Fibroblast of the aortic adventitia (primary cell): ENCODE measurements around the gene SH3RF3. TPM values are rescaled to one million over a fixed set of nuclear protein-coding genes. Genes with fewer than 3 reads are reported as not detected.
A peak's percentile ranks its signal among the peaks of the same experiment; 100 is the strongest.

Experiments used
- DNase-seq: peaks from one replicate; pipeline ENCODE4 v3.0.0-alpha.2; 2010; ENCODE audit warnings: low read depth
- H3K4me3 ChIP-seq: 2 replicates; pipeline ENCODE4 v1.5.1; 2011; ENCODE audit warnings: low read depth, mild to moderate bottlenecking, control low read depth, low read length, moderate library complexity
- total RNA-seq: library from RNA; depleted of rRNA; stranded (reverse); fragments of >200 nt; gene quantifications from 2 replicates; pipeline ENCODE4 v1.2.3, GENCODE V29; 2012; ENCODE audit warnings: low replicate concordance
- TF ChIP-seq, protein P1 (sequence below): IDR thresholded peaks from 2 replicates; pipeline ENCODE4 v1.5.1; 2011; ENCODE audit warnings: mild to moderate bottlenecking, low read length, control low read depth, inconsistent platforms; ENCODE audit not compliant: insufficient read depth

The SH3RF3 gene
- total RNA-seq, 1 donor, result 8.4 TPM

DNA sequence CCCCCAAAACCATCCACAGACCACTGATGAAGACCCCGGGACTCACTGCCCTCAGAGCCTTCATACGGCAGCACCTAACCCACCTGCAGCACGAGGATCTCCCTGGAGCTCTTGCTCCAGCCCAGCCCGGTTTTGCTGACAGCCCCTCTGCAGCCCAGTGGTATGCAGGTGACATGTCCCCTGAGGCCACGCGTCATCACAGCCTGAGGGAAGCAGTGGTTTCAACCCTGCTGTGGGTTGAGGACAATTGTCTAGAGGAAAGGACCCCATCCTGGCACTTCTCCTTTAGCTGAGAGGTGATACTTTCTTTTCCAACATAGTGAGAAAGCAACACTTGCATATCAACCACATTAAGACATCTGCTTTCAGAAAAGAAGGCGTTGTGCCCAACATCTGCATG, 350.8 kb downstream of the SH3RF3 start:
- no peak overlapping the region for H3K4me3 ChIP-seq
- no peak for DNase-seq
- TF ChIP-seq, protein P1, sequence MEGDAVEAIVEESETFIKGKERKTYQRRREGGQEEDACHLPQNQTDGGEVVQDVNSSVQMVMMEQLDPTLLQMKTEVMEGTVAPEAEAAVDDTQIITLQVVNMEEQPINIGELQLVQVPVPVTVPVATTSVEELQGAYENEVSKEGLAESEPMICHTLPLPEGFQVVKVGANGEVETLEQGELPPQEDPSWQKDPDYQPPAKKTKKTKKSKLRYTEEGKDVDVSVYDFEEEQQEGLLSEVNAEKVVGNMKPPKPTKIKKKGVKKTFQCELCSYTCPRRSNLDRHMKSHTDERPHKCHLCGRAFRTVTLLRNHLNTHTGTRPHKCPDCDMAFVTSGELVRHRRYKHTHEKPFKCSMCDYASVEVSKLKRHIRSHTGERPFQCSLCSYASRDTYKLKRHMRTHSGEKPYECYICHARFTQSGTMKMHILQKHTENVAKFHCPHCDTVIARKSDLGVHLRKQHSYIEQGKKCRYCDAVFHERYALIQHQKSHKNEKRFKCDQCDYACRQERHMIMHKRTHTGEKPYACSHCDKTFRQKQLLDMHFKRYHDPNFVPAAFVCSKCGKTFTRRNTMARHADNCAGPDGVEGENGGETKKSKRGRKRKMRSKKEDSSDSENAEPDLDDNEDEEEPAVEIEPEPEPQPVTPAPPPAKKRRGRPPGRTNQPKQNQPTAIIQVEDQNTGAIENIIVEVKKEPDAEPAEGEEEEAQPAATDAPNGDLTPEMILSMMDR, result no peak

- no peak for DNase-seq
- TF ChIP-seq, protein P1, result no peak
- H3K4me3 ChIP-seq, result no peak overlapping the region
Measured at GRCh38 chr2:109480486-109481195, 351.6 kb downstream of the SH3RF3 start.

GRCh38 chr2:109481196-109481555, 352.2 kb downstream of the SH3RF3 start:
- no peak for DNase-seq
- TF ChIP-seq, protein P1, result no peak

GRCh38 chr2:109481599-109481998, 352.6 kb downstream of the SH3RF3 start:
- no peak overlapping the region for H3K4me3 ChIP-seq
- DNase-seq, result no peak
- TF ChIP-seq, protein P1, result no peak

More at GRCh38 chr2:109481196-109481555, 352.2 kb downstream of the SH3RF3 start:
- no peak overlapping the region for H3K4me3 ChIP-seq

DNA sequence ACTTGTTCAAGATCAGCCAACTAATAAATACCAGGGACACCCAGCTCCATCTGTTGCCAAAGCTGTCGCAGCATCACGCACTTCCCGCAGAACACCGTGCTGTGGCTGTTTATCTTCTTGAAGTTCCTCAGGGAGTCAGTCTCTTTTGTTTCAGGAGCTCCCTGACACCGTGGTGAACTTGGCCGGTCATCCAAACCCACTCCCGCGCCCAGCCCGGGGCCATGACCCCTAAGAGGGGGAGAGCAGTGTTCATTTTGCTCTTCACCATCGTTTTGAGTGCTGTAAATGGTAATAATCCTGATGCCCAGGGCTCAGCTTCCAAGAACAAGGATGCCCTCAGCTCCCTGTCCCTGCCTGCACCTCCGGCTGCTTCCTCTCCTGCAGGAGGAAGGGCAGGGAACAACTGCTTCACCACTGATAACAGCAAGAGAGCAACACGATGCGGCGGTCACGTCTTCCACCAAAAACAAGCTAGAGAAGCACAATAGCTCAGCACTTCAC, 353.4 kb downstream of the SH3RF3 start:
- TF ChIP-seq, protein P1, result no peak
- H3K4me3 ChIP-seq, result no peak overlapping the region
- DNase-seq, result peak; percentile 49

- TF ChIP-seq, protein P1, result peak; percentile 14
- DNase-seq, result peak; percentile 93
Measured at GRCh38 chr2:109486711-109487535, 357.9 kb downstream of the SH3RF3 start.

More at GRCh38 chr2:109486711-109487535, 357.9 kb downstream of the SH3RF3 start:
- H3K4me3 ChIP-seq, result no peak overlapping the region
